Measurements from ENCODE around the gene ANKRD7.

Gene ANKRD7

GRCh38 chr7:118289476-118289875 lies 65.0 kb downstream of the ANKRD7 start:
- Histone ChIP-seq H3K4me3 (ENCODE audit: severe bottlenecking) (no peak overlapping the region), H3K4me1 (ENCODE audit: insufficient read depth, poor library complexity, severe bottlenecking) (no peaks in the 10 kb centered on the region), H3K9me3 (ENCODE audit: severe bottlenecking) (peaks cover 2% of the 10 kb centered on the region), H3K36me3 (ENCODE audit: low read depth) (no peaks in the 10 kb centered on the region), H3K27me3 (ENCODE audit: insufficient read depth, poor library complexity, severe bottlenecking) (no peaks in the 10 kb centered on the region), H3K27ac (ENCODE audit: poor library complexity, severe bottlenecking) (no peak overlapping the region)
- DNase-seq (ENCODE audit: low spot score) (no peak), ATAC-seq (ENCODE audit: low read depth) (no peak)
- no peak for TF ChIP-seq CTCF (IDR thresholded peaks at IDR 0.05; ENCODE audit: poor library complexity, severe bottlenecking)
